HL-60 (cell line): Measurements from ENCODE around the gene DNAJC24.

Source experiments
- DNase-seq, 2 experiments: peaks; one replicate each; pipeline ENCODE4 v3.0.0-alpha.2; 2010 to 2020; ENCODE audit warnings: low read depth in 1 of 2, low spot score in 1 of 2
- H3K27ac ChIP-seq: fragments of 250-450 bp; sonication (Bioruptor Pico); replicated peaks from 2 replicates; pipeline ENCODE4 v1.5.1; 2020; ENCODE audit warnings: mild to moderate bottlenecking, moderate library complexity
- H3K27me3 ChIP-seq: fragments of 250-450 bp; sonication (Bioruptor Pico); 2 replicates; pipeline ENCODE4 v1.5.1; 2021; ENCODE audit warnings: mild to moderate bottlenecking, moderate library complexity; ENCODE audit not compliant: insufficient read depth, poor library complexity, severe bottlenecking
- H3K4me3 ChIP-seq: replicated peaks from 2 replicates; pipeline ENCODE4 v1.5.1; 2011; ENCODE audit warnings: mild to moderate bottlenecking, control low read depth, low read length; ENCODE audit not compliant: insufficient read depth
- GABPA ChIP-seq: IDR thresholded peaks from 2 replicates; pipeline ENCODE4 v1.6.1; 2012; ENCODE audit warnings: low read depth
- POLR2AphosphoS5 ChIP-seq: IDR thresholded peaks from 2 replicates; pipeline ENCODE4 v1.6.1; 2012; ENCODE audit warnings: low read depth
- SPI1 ChIP-seq: IDR thresholded peaks from 2 replicates; pipeline ENCODE4 v1.6.1; 2012; ENCODE audit warnings: low read depth, mild to moderate bottlenecking, borderline replicate concordance
- TF ChIP-seq, protein P1 (sequence below): IDR thresholded peaks from one replicate; pipeline ENCODE4 v1.5.1; 2011; ENCODE audit warnings: low read length, control low read depth, inconsistent platforms; ENCODE audit not compliant: insufficient read depth
- TF ChIP-seq, protein P2 (sequence below): IDR thresholded peaks from 2 replicates; pipeline ENCODE4 v1.6.1; 2012; ENCODE audit warnings: low read depth; ENCODE audit not compliant: insufficient replicate concordance

DNAJC24 gene

DNA sequence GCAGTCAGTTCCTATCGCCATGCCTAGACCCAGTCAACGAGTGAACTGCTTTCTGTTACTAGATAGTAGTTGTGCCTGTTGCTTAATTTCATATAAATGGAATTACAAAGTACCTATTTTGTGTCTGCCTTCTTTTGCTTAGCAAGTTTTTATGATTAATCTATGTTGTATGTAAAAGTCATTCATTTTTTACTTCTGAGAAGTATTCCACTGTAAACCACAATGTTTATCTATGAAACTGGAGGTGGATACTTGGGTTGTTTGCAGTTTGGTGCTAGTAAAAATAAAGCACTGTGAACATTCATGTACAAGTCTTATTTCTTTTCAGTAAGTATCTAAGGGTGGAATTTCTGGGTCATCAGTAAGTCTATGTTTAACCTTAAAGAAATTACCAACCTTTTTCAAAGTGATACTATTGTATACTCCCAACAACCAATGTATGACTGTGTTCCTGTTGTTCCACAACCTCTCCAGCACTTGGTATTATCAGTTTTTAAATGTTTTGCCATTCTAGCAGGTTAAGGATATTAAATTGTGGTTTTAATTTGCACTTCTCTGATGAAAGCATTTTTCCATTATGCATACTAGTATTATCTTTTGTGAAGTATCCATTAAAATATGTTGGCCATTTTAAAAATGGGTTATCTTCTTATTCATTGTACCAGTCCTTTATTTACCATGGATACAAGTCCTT lies 68.2 kb downstream of the DNAJC24 start:
- H3K27ac ChIP-seq = no peak overlapping the region
- no peaks in the 10 kb centered on the region for H3K27me3 ChIP-seq
- no peak overlapping the region for H3K4me3 ChIP-seq
- no peak for DNase-seq
- TF ChIP-seq, protein P1, sequence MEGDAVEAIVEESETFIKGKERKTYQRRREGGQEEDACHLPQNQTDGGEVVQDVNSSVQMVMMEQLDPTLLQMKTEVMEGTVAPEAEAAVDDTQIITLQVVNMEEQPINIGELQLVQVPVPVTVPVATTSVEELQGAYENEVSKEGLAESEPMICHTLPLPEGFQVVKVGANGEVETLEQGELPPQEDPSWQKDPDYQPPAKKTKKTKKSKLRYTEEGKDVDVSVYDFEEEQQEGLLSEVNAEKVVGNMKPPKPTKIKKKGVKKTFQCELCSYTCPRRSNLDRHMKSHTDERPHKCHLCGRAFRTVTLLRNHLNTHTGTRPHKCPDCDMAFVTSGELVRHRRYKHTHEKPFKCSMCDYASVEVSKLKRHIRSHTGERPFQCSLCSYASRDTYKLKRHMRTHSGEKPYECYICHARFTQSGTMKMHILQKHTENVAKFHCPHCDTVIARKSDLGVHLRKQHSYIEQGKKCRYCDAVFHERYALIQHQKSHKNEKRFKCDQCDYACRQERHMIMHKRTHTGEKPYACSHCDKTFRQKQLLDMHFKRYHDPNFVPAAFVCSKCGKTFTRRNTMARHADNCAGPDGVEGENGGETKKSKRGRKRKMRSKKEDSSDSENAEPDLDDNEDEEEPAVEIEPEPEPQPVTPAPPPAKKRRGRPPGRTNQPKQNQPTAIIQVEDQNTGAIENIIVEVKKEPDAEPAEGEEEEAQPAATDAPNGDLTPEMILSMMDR = no peak
- TF ChIP-seq POLR2AphosphoS5 (no peak), SPI1 (no peak), GABPA (no peak)
- TF ChIP-seq, protein P2, sequence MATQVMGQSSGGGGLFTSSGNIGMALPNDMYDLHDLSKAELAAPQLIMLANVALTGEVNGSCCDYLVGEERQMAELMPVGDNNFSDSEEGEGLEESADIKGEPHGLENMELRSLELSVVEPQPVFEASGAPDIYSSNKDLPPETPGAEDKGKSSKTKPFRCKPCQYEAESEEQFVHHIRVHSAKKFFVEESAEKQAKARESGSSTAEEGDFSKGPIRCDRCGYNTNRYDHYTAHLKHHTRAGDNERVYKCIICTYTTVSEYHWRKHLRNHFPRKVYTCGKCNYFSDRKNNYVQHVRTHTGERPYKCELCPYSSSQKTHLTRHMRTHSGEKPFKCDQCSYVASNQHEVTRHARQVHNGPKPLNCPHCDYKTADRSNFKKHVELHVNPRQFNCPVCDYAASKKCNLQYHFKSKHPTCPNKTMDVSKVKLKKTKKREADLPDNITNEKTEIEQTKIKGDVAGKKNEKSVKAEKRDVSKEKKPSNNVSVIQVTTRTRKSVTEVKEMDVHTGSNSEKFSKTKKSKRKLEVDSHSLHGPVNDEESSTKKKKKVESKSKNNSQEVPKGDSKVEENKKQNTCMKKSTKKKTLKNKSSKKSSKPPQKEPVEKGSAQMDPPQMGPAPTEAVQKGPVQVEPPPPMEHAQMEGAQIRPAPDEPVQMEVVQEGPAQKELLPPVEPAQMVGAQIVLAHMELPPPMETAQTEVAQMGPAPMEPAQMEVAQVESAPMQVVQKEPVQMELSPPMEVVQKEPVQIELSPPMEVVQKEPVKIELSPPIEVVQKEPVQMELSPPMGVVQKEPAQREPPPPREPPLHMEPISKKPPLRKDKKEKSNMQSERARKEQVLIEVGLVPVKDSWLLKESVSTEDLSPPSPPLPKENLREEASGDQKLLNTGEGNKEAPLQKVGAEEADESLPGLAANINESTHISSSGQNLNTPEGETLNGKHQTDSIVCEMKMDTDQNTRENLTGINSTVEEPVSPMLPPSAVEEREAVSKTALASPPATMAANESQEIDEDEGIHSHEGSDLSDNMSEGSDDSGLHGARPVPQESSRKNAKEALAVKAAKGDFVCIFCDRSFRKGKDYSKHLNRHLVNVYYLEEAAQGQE = no peak

- Histone ChIP-seq H3K27me3 (no peaks in the 10 kb centered on the region), H3K27ac (no peak overlapping the region), H3K4me3 (no peak overlapping the region)
- no peak for DNase-seq
- TF ChIP-seq, protein P1 = no peak
- no peak for TF ChIP-seq POLR2AphosphoS5
- no peak for TF ChIP-seq GABPA
- TF ChIP-seq, protein P2 = no peak
- TF ChIP-seq SPI1 = no peak
These were observed 71.6 kb downstream of the DNAJC24 start for GRCh38 chr11:31441296-31441695.

DNA sequence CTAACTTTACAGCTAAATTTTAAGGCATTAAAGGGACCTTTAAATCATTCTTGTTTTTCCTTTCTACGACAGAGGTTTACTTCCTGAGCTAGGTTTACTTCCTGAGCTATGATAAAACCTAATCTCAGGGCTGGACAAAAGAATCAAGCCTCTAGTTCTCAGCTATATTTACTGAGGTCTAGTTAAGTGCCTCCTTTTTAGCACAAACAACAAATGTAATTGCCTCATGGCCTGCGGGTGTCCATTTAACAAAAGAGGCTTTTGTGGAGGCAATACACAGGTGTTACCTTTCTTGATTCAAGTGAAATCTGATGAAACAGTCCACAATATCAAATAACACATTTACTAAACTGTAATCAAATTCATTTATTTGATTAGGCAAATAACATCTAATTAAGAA lies 72.4 kb downstream of the DNAJC24 start:
- Histone ChIP-seq H3K4me3 (no peak overlapping the region), H3K27ac (no peak overlapping the region), H3K27me3 (no peaks in the 10 kb centered on the region)
- DNase-seq = no peak
- no peak for TF ChIP-seq POLR2AphosphoS5
- TF ChIP-seq, protein P2 = no peak
- TF ChIP-seq, protein P1 = no peak
